Measurements from ENCODE around the gene CDK6.

GRCh38 chr7:92698237-92698841 is 138.0 kb downstream of the CDK6 start:
- TF ChIP-seq CTCF (conservative IDR thresholded peaks at IDR 0.05; ENCODE audit: low read depth in 2 of 2) (no peak), REST (IDR thresholded peaks at IDR 0.05; ENCODE audit: unreplicated experiment) (no peak), EZH2phosphoT487 (IDR thresholded peaks at IDR 0.05; ENCODE audit: unreplicated experiment) (no peak), EZH2 (IDR thresholded peaks at IDR 0.05; ENCODE audit: low read depth, unreplicated experiment) (no peak)
